CD14-positive monocyte (primary cell): Measurements from ENCODE around the gene NDUFAB1. TPM values are rescaled to one million over a fixed set of nuclear protein-coding genes. Genes with fewer than 3 reads are reported as not detected.

Experiments
- DNase-seq, 3 donors: peaks; one replicate each; pipeline ENCODE4 v3.0.0-alpha.2; 2011 to 2022
- H2AFZ ChIP-seq: 2 replicates; pipeline ENCODE4 v1.6.0; 2012; ENCODE audit warnings: mild to moderate bottlenecking, low read depth, low read length, inconsistent platforms; ENCODE audit not compliant: insufficient read depth, poor library complexity, severe bottlenecking
- H3K27ac ChIP-seq, 2 donors: 1 replicate in 1 of 2; 2 replicates in 1 of 2; pipeline ENCODE4 v1.5.1; 2012 to 2013; ENCODE audit warnings: low read length in 2 of 2, control low read depth in 1 of 2, inconsistent platforms in 1 of 2, low read depth in 1 of 2, mild to moderate bottlenecking in 1 of 2
- H3K27me3 ChIP-seq, 2 donors: one replicate each; pipeline versions ENCODE4 v1.6.0 to v1.6.1; 2011 to 2013; ENCODE audit warnings: low read length in 2 of 2; ENCODE audit not compliant: control insufficient read depth in 2 of 2, insufficient read depth in 2 of 2
- H3K36me3 ChIP-seq, 2 donors: replicated peaks in 1 of 2; 1 replicate in 1 of 2; 2 replicates in 1 of 2; pipeline versions ENCODE4 v1.5.1 to v1.6.1; 2012 to 2013; ENCODE audit warnings: low read length in 2 of 2, control low read depth in 1 of 2, inconsistent platforms in 1 of 2, mild to moderate bottlenecking in 1 of 2; ENCODE audit not compliant: insufficient read depth in 2 of 2, control insufficient read depth in 1 of 2
- H3K4me1 ChIP-seq, 2 donors: 1 replicate in 1 of 2; 2 replicates in 1 of 2; pipeline versions ENCODE4 v1.5.1 to v1.6.1; 2012 to 2013; ENCODE audit warnings: low read length in 2 of 2, control low read depth in 1 of 2, inconsistent platforms in 1 of 2, mild to moderate bottlenecking in 1 of 2, moderate library complexity in 1 of 2; ENCODE audit not compliant: insufficient read depth in 2 of 2, control insufficient read depth in 1 of 2
- H3K4me2 ChIP-seq: replicated peaks from 2 replicates; pipeline ENCODE3; 2012; ENCODE audit warnings: low read length, moderate library complexity, mild to moderate bottlenecking; ENCODE audit not compliant: poor library complexity, severe bottlenecking; ENCODE audit errors: extremely low read depth
- H3K4me3 ChIP-seq, 3 experiments: fragments of 200-600 bp in 1 of 3; sonication (generic) in 1 of 3; replicated peaks in 1 of 3; 1 replicate in 2 of 3; 2 replicates in 1 of 3; pipeline ENCODE4 v1.5.1; 2011 to 2013; ENCODE audit warnings: low read length in 3 of 3, mild to moderate bottlenecking in 3 of 3, control low read depth in 2 of 3, low read depth in 2 of 3, inconsistent platforms in 1 of 3, moderate library complexity in 1 of 3
- H3K79me2 ChIP-seq: 2 replicates; pipeline ENCODE4 v1.6.0; 2012; ENCODE audit warnings: mild to moderate bottlenecking, control low read depth, inconsistent platforms, low read length, moderate library complexity; ENCODE audit not compliant: insufficient read depth
- H3K9ac ChIP-seq: 2 replicates; pipeline ENCODE4 v1.6.0; 2017; ENCODE audit warnings: low read length, mild to moderate bottlenecking; ENCODE audit not compliant: insufficient read depth, poor library complexity, severe bottlenecking
- H3K9me3 ChIP-seq, 2 donors: replicated peaks in 1 of 2; 1 replicate in 1 of 2; 2 replicates in 1 of 2; pipeline versions ENCODE4 v1.5.1 to v1.6.1; 2012 to 2013; ENCODE audit warnings: low read length in 2 of 2, control low read depth in 1 of 2; ENCODE audit not compliant: control insufficient read depth in 1 of 2, insufficient read depth in 1 of 2
- H4K20me1 ChIP-seq: 2 replicates; pipeline ENCODE4 v1.6.0; 2012; ENCODE audit warnings: mild to moderate bottlenecking, low read length, control low read depth, moderate library complexity; ENCODE audit not compliant: insufficient read depth
- H3K27ac Mint-ChIP-seq, 7 donors: one replicate each; pipeline ENCODE4 v1.8.0; 2020; ENCODE audit warnings: mild to moderate bottlenecking in 7 of 7, mixed read lengths in 7 of 7, moderate library complexity in 6 of 7, inconsistent platforms in 2 of 7
- H3K27me3 Mint-ChIP-seq, 3 donors: one replicate each; pipeline ENCODE4 v1.8.0; 2021 to 2022; ENCODE audit warnings: low read depth in 3 of 3, mild to moderate bottlenecking in 3 of 3, mixed read lengths in 3 of 3, moderate library complexity in 3 of 3, inconsistent platforms in 1 of 3
- H3K36me3 Mint-ChIP-seq, 2 donors: one replicate each; pipeline ENCODE4 v1.8.0; 2020; ENCODE audit warnings: mixed read lengths in 2 of 2, inconsistent platforms in 1 of 2, mild to moderate bottlenecking in 1 of 2
- H3K4me1 Mint-ChIP-seq: one replicate; pipeline ENCODE4 v1.8.0; 2020; ENCODE audit warnings: mild to moderate bottlenecking, mixed read lengths
- H3K4me3 Mint-ChIP-seq, 2 donors: one replicate each; pipeline ENCODE4 v1.8.0; 2020; ENCODE audit warnings: mild to moderate bottlenecking in 2 of 2, mixed read lengths in 2 of 2, moderate library complexity in 1 of 2
- H3K9me3 Mint-ChIP-seq, 7 donors: one replicate each; pipeline ENCODE4 v1.8.0; 2020 to 2022; ENCODE audit warnings: mixed read lengths in 7 of 7, mild to moderate bottlenecking in 6 of 7, moderate library complexity in 6 of 7, inconsistent platforms in 2 of 7
- WGBS: methylation state at CpG from one replicate; pipeline ENCODE4 v1.1.5; 2013; ENCODE audit warnings: missing lambda C conversion rate; ENCODE audit not compliant: insufficient coverage; 5-methylcytosine and 5-hydroxymethylcytosine counted together
- intact Hi-C, 2 donors: fragments of 100-400 bp; cut with micrococcal nuclease; formaldehyde crosslinking; loops; one replicate each; pipeline versions ENCODE4 v1.15.0 to v1.15.1; 2023
- polyA plus RNA-seq, 3 donors: library from polyadenylated mRNA; depleted of rRNA in 1 of 3; unstranded in 2 of 3; stranded (reverse) in 1 of 3; fragments of 300-500 nt in 2 of 3; fragments of >200 nt in 1 of 3; fragmentation: Illumina TruSeq in 2 of 3; gene quantifications; 1 replicate in 2 of 3; 2 replicates in 1 of 3; pipeline ENCODE4 v1.2.3, GENCODE V29; 2012 to 2021
- TF ChIP-seq, protein P1 (sequence below): fragments of 200-600 bp; IDR thresholded peaks from one replicate; pipeline ENCODE4 v1.8.0; 2022; ENCODE audit warnings: antibody characterized with exemption, mild to moderate bottlenecking

Gene NDUFAB1
- polyA plus RNA-seq, 3 donors: 50.2 to 257 (median 240) TPM

DNA sequence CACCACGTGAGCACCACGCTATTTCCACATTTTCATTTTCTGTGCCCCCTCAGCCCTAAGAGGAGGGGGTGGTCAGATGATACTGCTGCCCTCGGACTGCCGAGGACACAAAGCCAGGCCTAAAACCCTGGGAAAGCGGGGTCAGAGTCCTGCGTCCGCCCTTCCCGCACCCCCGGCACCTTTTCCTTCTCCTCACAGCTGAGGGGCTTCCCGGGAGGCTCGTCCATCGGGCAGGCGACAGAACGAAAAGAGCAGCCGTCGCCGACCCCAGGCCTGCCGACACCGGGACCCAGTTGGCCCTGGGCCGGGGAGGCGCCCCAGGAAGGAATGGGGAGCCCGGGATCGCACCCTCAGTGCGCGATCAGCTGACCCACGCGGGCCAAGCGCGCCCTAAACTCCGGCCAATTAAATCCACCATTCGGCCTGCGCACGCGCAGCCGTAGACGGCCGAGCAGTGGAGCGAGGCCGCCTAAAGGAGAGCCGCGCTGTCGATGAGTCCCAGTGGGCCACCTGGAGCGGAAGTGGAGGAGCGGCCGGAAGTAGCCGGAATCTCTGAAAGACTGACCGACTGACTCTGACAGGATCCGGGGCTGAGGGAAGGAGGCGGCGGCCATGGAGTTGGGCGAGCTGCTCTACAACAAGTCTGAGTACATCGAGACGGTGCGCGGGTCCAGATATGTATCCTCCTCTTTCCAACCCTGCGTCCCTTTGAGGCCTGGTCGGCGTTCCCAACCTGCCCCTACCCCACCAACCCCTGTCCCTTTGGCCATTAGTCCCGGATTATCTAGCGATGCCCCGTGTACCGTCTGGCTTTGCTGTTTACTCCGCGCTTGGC, 45.0 kb upstream of the NDUFAB1 start, which contains the start of the genes DCTN5 and PALB2:
DCTN5 (plus strand) TSS at position 536 of the 835 bp plus-strand sequence; CDS start at position 613, 77 bp downstream.
PALB2 (minus strand) TSS at position 380 of the 835 bp plus-strand sequence; CDS start at position 227, 153 bp downstream.
- Histone ChIP-seq H3K79me2 (peaks cover 71% of the 10 kb centered on the region), H3K27me3 (no peaks in the 10 kb centered on the region), H3K4me3 (peak within 1 kb of the TSS; percentile 85 to 100 (median 85)), H3K4me2 (peak within 1 kb of the TSS; percentile 100), H3K4me1 (peaks cover 21 to 24% of the 10 kb centered on the region in 2 donors), H3K9me3 (no peaks in the 10 kb centered on the region), H2AFZ (peak within 1 kb of the TSS; percentile 94), H4K20me1 (peaks cover 4% of the 10 kb centered on the region), H3K36me3 (peaks cover 21 to 42% of the 10 kb centered on the region in 2 donors), H3K9ac (peak within 1 kb of the TSS; percentile 92), H3K27ac (peak within 1 kb of the TSS; percentile 71 to 98)
- Mint-ChIP-seq H3K27ac (peak within 1 kb of the TSS; percentile 93 to 97 (median 95)), H3K27me3 (no peaks in the 10 kb centered on the region), H3K36me3 (peaks cover 20 to 48% of the 10 kb centered on the region in 2 donors), H3K4me1 (peaks cover 18% of the 10 kb centered on the region), H3K4me3 (peak within 1 kb of the TSS; percentile 98), H3K9me3 (no peaks in the 10 kb centered on the region)
- DNase-seq: peak; percentile 91 to 96 (median 92)
- TF ChIP-seq, protein P1, sequence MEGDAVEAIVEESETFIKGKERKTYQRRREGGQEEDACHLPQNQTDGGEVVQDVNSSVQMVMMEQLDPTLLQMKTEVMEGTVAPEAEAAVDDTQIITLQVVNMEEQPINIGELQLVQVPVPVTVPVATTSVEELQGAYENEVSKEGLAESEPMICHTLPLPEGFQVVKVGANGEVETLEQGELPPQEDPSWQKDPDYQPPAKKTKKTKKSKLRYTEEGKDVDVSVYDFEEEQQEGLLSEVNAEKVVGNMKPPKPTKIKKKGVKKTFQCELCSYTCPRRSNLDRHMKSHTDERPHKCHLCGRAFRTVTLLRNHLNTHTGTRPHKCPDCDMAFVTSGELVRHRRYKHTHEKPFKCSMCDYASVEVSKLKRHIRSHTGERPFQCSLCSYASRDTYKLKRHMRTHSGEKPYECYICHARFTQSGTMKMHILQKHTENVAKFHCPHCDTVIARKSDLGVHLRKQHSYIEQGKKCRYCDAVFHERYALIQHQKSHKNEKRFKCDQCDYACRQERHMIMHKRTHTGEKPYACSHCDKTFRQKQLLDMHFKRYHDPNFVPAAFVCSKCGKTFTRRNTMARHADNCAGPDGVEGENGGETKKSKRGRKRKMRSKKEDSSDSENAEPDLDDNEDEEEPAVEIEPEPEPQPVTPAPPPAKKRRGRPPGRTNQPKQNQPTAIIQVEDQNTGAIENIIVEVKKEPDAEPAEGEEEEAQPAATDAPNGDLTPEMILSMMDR: no peak
- intact Hi-C loops: loop anchor here in 1 of 2 donors (10.0 kb wide), 1 partner anchor 126 kb away; the partner anchor contains the start of gene GGA2
- under 1% methylated on average over 55 of the region's 64 CpGs for WGBS

DNA sequence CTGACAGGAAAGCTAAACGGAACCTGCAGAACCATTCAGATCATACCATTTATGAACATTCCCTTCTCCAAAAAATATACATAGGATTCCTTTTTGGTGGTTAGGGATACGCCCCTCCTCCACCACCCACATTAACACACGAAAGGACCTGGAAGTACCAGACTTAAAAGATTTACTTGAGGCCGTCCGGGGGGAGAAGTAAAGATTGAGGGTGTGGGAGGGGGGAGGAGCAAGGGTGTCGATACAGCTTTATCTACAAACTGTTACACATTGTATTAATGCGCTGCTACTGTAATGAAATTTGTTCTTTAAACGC, 44.5 kb upstream of the NDUFAB1 start:
- Histone ChIP-seq H3K9ac (peak overlapping the region; percentile 92), H3K36me3 (peaks cover 22 to 42% of the 10 kb centered on the region in 2 donors), H4K20me1 (peaks cover 1% of the 10 kb centered on the region), H2AFZ (peak overlapping the region; percentile 94), H3K27me3 (no peaks in the 10 kb centered on the region), H3K4me1 (peaks cover 21 to 24% of the 10 kb centered on the region in 2 donors), H3K27ac (peak overlapping the region; percentile 60 to 98), H3K4me3 (peak overlapping the region; percentile 85 to 100 (median 85)), H3K79me2 (peaks cover 65% of the 10 kb centered on the region), H3K9me3 (no peaks in the 10 kb centered on the region), H3K4me2 (peak overlapping the region; percentile 100)
- TF ChIP-seq, protein P1: no peak
- intact Hi-C loops: loop anchor here in 1 of 2 donors (10.0 kb wide), 1 partner anchor 126 kb away; the partner anchor contains the start of gene GGA2
- WGBS: no CpG with 5 or more reads among the region's 8 CpGs
- H3K4me3 Mint-ChIP-seq: peak overlapping the region; percentile 98
- peak overlapping the region; percentile 79 to 95 (median 88) for H3K27ac Mint-ChIP-seq
- DNase-seq: no peak
- H3K36me3 Mint-ChIP-seq: peaks cover 20 to 48% of the 10 kb centered on the region in 2 donors
- peaks cover 18% of the 10 kb centered on the region for H3K4me1 Mint-ChIP-seq
- H3K27me3 Mint-ChIP-seq: no peaks in the 10 kb centered on the region
- H3K9me3 Mint-ChIP-seq: no peaks in the 10 kb centered on the region
